ENCODE measurements around the gene AACS. TPM values are rescaled to one million over a fixed set of nuclear protein-coding genes. Genes with fewer than 3 reads are reported as not detected.

Gene AACS
- total RNA-seq, 1 donor from 2014 or later: 77.6 TPM

DNA sequence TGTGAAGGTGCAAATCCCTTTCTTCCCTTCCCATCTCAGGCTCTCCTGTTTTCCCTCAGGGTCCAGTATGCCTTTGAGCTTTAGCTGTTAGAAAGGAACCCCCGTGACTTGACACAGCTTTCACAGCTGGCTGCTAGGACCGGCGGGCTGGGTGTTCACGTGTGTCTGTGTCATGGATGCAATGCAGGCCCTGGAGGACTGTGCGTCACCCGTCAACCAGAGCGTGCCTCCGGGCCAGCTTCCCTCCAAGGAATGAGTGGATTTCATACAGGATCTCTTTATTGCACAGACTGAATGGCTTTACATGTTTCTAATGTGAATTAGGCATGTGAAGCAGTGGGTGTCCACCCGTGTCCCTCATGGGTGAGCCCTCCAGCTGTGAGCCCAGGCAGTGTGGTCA lies 77.4 kb downstream of the AACS start:
- Mint-ChIP-seq H3K4me1 (ENCODE audit: unreplicated experiment) (peaks cover 6% of the 10 kb centered on the region), H3K27ac (ENCODE audit: unreplicated experiment) (no peak overlapping the region), H3K4me3 (ENCODE audit: unreplicated experiment) (no peak overlapping the region), H3K9me3 (ENCODE audit: unreplicated experiment) (no peaks in the 10 kb centered on the region), H3K36me3 (ENCODE audit: low read depth, unreplicated experiment) (peaks cover 12% of the 10 kb centered on the region), H3K27me3 (ENCODE audit: unreplicated experiment) (peaks cover 9% of the 10 kb centered on the region)
- TF ChIP-seq, protein P1, sequence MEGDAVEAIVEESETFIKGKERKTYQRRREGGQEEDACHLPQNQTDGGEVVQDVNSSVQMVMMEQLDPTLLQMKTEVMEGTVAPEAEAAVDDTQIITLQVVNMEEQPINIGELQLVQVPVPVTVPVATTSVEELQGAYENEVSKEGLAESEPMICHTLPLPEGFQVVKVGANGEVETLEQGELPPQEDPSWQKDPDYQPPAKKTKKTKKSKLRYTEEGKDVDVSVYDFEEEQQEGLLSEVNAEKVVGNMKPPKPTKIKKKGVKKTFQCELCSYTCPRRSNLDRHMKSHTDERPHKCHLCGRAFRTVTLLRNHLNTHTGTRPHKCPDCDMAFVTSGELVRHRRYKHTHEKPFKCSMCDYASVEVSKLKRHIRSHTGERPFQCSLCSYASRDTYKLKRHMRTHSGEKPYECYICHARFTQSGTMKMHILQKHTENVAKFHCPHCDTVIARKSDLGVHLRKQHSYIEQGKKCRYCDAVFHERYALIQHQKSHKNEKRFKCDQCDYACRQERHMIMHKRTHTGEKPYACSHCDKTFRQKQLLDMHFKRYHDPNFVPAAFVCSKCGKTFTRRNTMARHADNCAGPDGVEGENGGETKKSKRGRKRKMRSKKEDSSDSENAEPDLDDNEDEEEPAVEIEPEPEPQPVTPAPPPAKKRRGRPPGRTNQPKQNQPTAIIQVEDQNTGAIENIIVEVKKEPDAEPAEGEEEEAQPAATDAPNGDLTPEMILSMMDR (IDR thresholded peaks at IDR 0.05; ENCODE audit: unreplicated experiment): no peak
- DNase-seq (ENCODE audit: low spot score): no peak

- Mint-ChIP-seq H3K36me3 (ENCODE audit: low read depth, unreplicated experiment) (peaks cover 8% of the 10 kb centered on the region), H3K27ac (ENCODE audit: unreplicated experiment) (no peak overlapping the region), H3K27me3 (ENCODE audit: unreplicated experiment) (peaks cover 9% of the 10 kb centered on the region), H3K9me3 (ENCODE audit: unreplicated experiment) (no peaks in the 10 kb centered on the region), H3K4me1 (ENCODE audit: unreplicated experiment) (peaks cover 4% of the 10 kb centered on the region), H3K4me3 (ENCODE audit: unreplicated experiment) (no peak overlapping the region)
- TF ChIP-seq, protein P1 (IDR thresholded peaks at IDR 0.05; ENCODE audit: unreplicated experiment): no peak
- DNase-seq (ENCODE audit: low spot score): no peak
Observed at GRCh38 chr12:125143491-125143890, 78.3 kb downstream of the AACS start.

DNA sequence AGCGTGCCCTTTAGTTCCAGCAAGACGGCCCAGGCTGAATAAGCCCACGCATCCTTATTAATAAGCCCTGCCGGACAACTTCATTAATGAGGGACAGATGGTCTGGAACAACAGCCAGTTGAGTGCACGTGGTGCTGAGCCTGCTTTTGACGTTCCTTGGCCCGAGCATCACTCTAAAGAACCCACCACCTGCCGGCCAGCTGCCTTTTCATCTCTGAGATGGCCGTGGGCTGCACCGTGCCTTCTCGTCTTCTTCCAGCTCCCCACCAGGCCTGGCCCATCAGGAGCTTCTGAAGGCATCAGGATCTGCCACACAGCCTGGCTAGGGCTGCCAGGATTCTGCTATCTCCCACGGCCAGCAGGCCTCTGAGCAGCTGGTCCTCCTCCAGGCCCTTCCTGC lies 80.0 kb downstream of the AACS start:
- TF ChIP-seq, protein P1 (IDR thresholded peaks at IDR 0.05; ENCODE audit: unreplicated experiment): no peak
- Mint-ChIP-seq H3K9me3 (ENCODE audit: unreplicated experiment) (no peaks in the 10 kb centered on the region), H3K4me1 (ENCODE audit: unreplicated experiment) (no peaks in the 10 kb centered on the region), H3K36me3 (ENCODE audit: low read depth, unreplicated experiment) (peaks cover 8% of the 10 kb centered on the region), H3K4me3 (ENCODE audit: unreplicated experiment) (no peak overlapping the region), H3K27ac (ENCODE audit: unreplicated experiment) (no peak overlapping the region), H3K27me3 (ENCODE audit: unreplicated experiment) (peaks cover 7% of the 10 kb centered on the region)
- DNase-seq (ENCODE audit: low spot score): no peak

GRCh38 chr12:125148316-125148715 lies 83.1 kb downstream of the AACS start:
- DNase-seq (ENCODE audit: low spot score): no peak
- peaks cover 4% of the 10 kb centered on the region for H3K27me3 Mint-ChIP-seq (ENCODE audit: unreplicated experiment)
- H3K4me3 Mint-ChIP-seq (ENCODE audit: unreplicated experiment): no peak overlapping the region
- TF ChIP-seq, protein P1 (IDR thresholded peaks at IDR 0.05; ENCODE audit: unreplicated experiment): no peak
- H3K36me3 Mint-ChIP-seq (ENCODE audit: low read depth, unreplicated experiment): peaks cover 4% of the 10 kb centered on the region
- H3K9me3 Mint-ChIP-seq (ENCODE audit: unreplicated experiment): no peaks in the 10 kb centered on the region
- no peaks in the 10 kb centered on the region for H3K4me1 Mint-ChIP-seq (ENCODE audit: unreplicated experiment)
- no peak overlapping the region for H3K27ac Mint-ChIP-seq (ENCODE audit: unreplicated experiment)

- Mint-ChIP-seq H3K4me3 (ENCODE audit: unreplicated experiment) (no peak overlapping the region), H3K27me3 (ENCODE audit: unreplicated experiment) (no peaks in the 10 kb centered on the region), H3K36me3 (ENCODE audit: low read depth, unreplicated experiment) (peaks cover 4% of the 10 kb centered on the region), H3K27ac (ENCODE audit: unreplicated experiment) (no peak overlapping the region), H3K4me1 (ENCODE audit: unreplicated experiment) (no peaks in the 10 kb centered on the region), H3K9me3 (ENCODE audit: unreplicated experiment) (no peaks in the 10 kb centered on the region)
- no peak for DNase-seq (ENCODE audit: low spot score)
- TF ChIP-seq, protein P1 (IDR thresholded peaks at IDR 0.05; ENCODE audit: unreplicated experiment): no peak
Observed at GRCh38 chr12:125149160-125150108, 84.2 kb downstream of the AACS start.

Measured in endothelial cell (in vitro differentiated cells).